Fibroblast of pulmonary artery (primary cell): ENCODE measurements around the gene RPS6KC1.
"Not testable (repeated sequence)": the region's sequence is repeated elsewhere in the genome, so short reads cannot be mapped to it uniquely, and the experiment has no call there.

Experiments
- DNase-seq: peaks from one replicate; pipeline ENCODE4 v3.0.0-alpha.2; 2010; ENCODE audit warnings: low read depth
- H3K4me3 ChIP-seq: replicated peaks from 2 replicates; pipeline ENCODE4 v1.5.1; 2011; ENCODE audit warnings: low read depth, mild to moderate bottlenecking, control low read depth, low read length, moderate library complexity
- TF ChIP-seq, protein P1 (sequence below): IDR thresholded peaks from 2 replicates; pipeline ENCODE4 v1.5.1; 2011; ENCODE audit warnings: mild to moderate bottlenecking, control low read depth, low read length, inconsistent platforms; ENCODE audit errors: missing control alignments

Gene RPS6KC1

DNA sequence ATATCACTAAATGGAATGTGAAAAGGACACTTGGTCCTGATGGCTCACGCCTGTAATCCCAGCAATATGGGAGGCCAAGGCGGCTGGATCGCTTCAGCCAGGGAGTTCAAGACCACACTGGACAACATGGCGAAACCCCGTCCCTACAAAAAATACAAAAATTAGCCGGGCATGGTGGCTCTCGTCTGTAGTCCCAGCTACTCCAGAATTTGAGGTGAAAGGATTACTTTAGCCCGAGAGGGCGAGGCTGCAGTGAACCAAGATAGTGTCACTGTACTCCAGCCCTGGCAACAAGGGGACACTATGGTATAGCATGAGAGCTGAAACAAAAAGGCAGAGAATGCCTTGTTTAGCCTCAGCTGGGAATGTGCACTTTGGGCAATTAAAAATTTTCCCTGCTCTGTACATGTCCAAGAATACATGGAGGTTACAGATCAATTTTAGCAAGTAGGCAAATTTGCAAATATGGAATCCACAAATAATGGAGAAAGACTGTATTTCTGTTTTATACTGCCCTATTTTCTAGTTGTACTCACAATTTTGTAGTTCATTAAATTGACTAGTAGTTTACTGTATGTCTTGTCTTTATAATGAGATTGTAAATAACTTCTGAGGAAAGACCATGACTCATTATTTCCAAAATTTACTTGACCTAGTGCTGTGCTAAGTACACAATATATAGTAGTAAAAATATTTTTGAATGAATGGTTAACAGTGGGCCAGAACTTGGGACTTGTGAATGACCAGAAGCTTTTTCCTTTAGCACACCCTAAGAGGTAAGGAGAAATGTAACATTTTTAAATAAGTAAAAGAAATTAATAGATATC lies 33.4 kb upstream of the RPS6KC1 start:
- H3K4me3 ChIP-seq: no peak overlapping the region
- TF ChIP-seq, protein P1, sequence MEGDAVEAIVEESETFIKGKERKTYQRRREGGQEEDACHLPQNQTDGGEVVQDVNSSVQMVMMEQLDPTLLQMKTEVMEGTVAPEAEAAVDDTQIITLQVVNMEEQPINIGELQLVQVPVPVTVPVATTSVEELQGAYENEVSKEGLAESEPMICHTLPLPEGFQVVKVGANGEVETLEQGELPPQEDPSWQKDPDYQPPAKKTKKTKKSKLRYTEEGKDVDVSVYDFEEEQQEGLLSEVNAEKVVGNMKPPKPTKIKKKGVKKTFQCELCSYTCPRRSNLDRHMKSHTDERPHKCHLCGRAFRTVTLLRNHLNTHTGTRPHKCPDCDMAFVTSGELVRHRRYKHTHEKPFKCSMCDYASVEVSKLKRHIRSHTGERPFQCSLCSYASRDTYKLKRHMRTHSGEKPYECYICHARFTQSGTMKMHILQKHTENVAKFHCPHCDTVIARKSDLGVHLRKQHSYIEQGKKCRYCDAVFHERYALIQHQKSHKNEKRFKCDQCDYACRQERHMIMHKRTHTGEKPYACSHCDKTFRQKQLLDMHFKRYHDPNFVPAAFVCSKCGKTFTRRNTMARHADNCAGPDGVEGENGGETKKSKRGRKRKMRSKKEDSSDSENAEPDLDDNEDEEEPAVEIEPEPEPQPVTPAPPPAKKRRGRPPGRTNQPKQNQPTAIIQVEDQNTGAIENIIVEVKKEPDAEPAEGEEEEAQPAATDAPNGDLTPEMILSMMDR: no peak
- DNase-seq: no peak

DNA sequence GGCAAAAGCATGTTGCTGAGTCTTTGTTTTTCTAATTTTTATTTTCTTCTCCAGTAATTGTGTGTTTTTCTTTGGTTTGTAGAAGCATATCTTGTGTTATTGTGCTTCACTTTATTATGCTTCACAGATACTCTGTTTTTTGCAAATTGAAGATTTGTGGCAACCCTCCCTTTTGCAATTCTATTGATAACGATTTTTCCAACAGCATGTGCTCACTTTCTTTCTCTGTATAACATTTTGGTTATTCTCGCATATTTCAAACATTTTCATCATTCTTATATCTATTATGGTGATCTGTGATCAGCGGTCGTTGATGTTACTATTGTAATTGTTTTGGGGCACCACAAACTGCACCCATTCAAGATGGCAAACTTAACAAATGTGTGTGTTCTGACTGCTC lies 31.6 kb upstream of the RPS6KC1 start:
- TF ChIP-seq, protein P1: no peak
- no peak overlapping the region for H3K4me3 ChIP-seq
- DNase-seq: no peak

DNA sequence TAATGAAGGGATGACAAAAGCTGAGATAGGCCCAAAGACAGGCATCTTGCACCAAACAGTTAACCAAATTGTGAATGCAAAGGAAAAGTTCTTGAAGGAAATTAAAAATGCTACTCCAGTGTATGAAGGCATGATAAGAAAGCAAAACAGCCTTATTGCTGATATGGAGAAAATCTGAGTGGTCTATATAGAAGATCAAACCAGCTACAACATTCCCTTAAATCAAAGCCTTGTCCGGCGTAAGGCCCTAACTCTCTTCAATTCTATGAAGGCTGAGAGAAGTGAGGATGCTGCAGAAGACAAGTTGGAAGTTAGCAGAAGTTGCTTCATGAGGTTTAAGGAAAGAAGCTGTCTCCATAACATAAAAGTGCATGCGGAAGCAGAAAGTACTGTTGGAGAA lies 31.0 kb upstream of the RPS6KC1 start:
- no peak for DNase-seq
- TF ChIP-seq, protein P1: no peak
- no peak overlapping the region for H3K4me3 ChIP-seq

DNA sequence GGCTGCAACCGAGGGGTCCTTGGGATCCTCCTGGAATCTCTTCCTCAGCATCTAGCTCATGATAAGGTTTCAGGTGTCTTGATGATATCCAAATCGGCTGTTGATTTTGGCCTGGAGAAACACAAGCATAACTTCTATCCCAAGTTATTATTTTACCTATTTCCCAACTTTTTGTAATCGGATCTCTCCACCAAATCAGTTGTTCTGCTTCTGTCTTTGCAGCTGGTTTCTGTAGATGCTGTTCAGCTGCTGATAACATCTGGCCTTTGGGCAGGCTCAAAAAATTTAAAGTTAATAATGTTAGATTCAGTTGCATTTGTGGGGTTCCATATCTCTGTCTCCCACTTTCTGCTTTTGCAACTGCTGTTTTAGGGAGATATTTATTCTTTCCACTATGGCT lies 24.0 kb upstream of the RPS6KC1 start:
- not testable (repeated sequence) for DNase-seq, H3K4me3 ChIP-seq

DNA sequence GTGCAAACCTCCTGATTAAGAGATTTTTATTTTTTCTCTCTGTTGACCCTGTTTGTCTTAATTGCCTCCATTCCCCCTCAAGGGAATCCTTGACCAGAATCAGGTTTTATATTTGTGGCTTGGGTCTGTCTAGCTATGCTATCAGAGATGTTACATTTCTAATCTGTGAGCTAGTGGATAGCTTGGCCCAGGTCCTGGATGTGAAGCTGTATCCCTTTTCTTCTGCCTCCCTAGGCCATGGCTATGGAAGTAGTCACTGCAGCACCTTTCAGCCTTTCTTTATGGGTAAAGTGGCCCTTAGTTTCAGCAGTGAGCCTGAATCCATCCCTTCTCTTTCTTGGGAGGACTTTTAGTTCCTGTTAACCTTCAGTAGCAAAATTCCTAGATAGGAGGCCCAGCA lies 18.4 kb upstream of the RPS6KC1 start:
- TF ChIP-seq, protein P1: no peak
- H3K4me3 ChIP-seq: no peak overlapping the region
- DNase-seq: no peak

GRCh38 chr1:213034713-213035112 lies 16.3 kb upstream of the RPS6KC1 start:
- no peak overlapping the region for H3K4me3 ChIP-seq
- no peak for DNase-seq
- TF ChIP-seq, protein P1: no peak

- DNase-seq: no peak
- H3K4me3 ChIP-seq: no peak overlapping the region
- TF ChIP-seq, protein P1: no peak
Observed at GRCh38 chr1:213035573-213035972, 15.5 kb upstream of the RPS6KC1 start.
